GM18498 (cell line): ENCODE results near the gene FMN1.

ENCODE experiments used
- ATAC-seq: cut with Tn5 transposase; IDR thresholded peaks from one replicate; pipeline ENCODE4 v1.9.1; 2021; ENCODE audit warnings: mild to moderate bottlenecking, moderate library complexity; ENCODE audit not compliant: unreplicated experiment

FMN1 gene, protein sequence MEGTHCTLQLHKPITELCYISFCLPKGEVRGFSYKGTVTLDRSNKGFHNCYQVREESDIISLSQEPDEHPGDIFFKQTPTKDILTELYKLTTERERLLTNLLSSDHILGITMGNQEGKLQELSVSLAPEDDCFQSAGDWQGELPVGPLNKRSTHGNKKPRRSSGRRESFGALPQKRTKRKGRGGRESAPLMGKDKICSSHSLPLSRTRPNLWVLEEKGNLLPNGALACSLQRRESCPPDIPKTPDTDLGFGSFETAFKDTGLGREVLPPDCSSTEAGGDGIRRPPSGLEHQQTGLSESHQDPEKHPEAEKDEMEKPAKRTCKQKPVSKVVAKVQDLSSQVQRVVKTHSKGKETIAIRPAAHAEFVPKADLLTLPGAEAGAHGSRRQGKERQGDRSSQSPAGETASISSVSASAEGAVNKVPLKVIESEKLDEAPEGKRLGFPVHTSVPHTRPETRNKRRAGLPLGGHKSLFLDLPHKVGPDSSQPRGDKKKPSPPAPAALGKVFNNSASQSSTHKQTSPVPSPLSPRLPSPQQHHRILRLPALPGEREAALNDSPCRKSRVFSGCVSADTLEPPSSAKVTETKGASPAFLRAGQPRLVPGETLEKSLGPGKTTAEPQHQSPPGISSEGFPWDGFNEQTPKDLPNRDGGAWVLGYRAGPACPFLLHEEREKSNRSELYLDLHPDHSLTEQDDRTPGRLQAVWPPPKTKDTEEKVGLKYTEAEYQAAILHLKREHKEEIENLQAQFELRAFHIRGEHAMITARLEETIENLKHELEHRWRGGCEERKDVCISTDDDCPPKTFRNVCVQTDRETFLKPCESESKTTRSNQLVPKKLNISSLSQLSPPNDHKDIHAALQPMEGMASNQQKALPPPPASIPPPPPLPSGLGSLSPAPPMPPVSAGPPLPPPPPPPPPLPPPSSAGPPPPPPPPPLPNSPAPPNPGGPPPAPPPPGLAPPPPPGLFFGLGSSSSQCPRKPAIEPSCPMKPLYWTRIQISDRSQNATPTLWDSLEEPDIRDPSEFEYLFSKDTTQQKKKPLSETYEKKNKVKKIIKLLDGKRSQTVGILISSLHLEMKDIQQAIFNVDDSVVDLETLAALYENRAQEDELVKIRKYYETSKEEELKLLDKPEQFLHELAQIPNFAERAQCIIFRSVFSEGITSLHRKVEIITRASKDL (N-terminal part only)

DNA sequence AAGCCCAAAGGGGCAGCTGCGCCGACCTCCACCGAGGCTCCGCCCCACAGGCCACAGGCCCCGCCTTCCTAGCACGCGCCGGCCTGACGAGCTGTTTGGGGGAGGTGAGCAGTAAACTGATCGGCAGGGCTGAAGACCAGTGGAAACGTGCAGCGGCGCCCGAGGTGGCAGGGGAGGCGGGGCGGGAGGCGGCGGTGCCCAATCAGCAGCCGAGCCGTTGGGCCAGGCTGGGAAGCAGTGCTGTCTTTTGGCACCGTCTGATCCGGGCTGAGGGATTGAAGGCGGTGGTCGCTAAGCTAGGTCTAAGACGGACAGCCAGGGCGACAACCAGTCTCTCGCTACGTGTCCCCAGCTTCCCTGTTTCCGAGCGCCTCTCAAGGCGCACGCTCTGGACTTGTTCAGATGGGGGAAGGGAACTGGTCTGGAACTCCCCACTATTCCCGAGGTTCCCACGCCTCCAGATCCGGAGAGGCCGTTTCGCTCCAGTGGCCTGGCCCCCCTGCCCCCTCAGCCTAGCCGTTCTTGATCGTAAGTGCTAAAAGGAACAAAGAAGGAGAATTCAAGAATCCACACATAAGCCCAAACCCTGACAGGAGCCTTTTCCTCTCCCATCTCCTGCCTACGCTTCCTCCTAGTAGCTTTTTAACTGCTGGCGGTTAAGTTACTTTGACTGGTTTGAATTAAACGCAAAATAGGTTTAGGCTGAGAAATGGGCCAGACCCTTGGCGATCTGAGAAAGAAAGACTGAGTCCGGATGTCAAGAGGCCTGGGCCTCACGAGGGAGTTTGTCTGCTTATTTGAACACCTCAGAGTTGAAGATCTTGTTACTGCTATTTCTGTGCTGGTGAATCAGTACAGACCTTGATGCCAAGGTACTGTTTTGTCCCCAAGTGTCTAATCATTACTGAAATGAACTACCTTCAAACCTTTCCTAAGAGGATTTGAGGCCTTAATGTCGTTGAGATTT, at the start of gene FMN1:
TSS of gene FMN1 (minus strand) at position 11 of the 967 bp plus-strand sequence. CDS start 39,800 bp downstream, outside the sequence.
- peak; percentile 99 for ATAC-seq

DNA sequence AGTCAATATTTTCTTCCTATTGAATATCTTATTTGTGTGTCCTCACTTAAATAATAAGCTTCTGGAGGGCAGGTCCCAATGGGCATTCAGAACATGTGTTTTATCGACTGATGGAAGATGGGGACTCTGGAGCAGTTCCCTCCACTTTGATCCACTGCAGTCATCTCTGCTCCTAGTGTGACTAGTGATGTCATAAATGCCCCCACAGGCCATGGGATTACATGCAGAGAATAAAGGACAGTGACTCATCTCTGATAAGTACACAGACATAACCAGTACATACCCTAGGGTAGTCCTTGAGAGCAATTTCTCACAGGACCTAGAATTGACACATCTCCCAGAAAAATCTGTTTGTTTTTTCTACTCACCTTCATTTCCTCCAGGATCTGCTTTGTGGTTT, 49.4 kb upstream of the FMN1 start:
- ATAC-seq = no peak

DNA sequence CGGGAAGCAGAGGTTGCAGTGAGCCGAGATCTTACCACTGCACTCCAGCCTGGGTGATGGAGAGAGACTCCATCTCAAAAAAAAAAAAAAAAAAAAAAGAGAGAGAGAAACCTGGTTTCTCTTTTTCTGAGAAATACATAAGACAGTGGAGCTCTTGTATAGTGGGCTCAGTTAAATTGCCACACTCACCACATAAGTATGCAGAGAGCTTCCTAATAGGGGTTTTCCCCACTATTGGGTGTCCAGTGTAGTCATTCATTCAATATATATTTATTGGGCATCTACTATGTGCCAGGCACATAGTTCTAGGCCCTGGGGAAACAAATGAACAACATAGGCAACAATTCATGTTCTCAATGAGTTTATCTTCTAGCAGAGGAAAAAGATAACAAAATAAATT, 48.9 kb upstream of the FMN1 start:
- no peak for ATAC-seq

DNA sequence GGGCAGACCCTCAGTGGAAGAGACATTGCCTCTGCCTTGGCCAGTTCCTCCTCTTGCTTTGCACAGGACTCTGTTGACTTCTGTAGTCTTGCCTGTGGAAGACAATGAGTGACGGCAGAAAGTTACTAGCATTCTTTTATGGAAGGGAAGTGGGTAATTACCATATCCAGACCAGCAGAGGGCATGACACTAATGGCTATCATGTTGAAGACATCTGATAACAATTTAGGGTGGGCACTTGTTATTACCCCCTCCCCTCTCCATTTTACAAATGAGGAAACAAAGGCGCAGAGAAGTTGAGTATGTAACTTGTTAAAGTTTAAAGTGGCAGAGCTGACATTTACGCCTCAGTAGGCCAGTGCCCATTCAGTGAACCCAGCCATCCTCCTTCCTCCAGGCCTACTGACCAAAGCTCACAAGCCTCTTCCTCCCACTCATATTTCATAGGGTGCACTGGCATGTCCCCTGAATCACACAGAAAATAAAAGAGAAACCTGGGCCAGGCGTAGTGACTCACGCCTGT, 48.2 kb upstream of the FMN1 start:
- ATAC-seq = no peak

DNA sequence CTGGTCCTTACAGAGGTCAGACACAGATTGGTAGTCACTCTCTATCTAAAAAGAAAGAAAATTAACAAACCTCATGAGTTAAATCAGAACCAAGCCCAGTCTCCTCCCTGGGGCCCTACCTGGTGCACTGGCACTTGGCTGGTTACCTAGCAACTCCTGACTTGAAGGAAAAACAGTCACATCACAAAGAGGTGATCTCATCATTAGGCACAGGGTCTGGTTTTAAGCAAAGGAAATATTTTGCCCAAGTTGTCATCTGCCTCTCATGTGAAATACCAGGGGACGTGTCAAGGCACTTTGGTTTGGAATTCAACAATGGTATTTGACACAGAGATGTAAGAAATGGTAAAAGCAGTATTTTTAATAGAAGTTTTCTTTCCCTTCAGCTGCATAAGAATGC, 47.7 kb upstream of the FMN1 start:
- no peak for ATAC-seq

DNA sequence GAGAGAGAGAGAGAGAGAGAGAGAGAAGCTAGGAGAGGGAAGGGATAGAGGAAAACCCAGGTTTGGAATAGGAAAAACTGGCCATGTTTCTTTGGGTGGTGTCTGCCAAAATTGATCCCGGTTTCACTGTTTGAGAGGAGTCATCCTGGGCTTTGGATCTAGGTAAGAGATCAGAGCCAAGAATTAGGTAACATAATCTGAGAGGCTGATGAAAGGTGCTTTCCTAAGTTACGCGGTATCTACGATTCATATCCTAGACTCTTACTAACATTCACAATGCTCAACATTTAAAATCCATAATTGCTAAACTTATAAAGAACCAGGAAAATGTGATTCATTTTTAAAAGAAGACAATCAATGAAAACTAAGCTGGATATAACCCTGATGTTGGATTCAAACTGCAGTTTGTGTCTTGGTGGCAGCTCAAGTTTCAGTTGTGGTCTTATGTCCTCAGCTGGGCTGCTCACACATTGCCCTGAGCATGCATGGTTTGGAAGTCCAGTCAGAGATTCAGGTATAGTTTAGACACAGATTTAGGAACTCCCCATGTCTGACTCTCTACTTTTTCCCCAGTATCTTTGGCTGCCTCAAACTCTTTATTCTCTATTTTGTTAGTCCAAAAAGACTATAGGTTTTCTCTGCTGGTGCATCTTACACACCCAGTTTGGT, 42.5 kb upstream of the FMN1 start:
- ATAC-seq = no peak

DNA sequence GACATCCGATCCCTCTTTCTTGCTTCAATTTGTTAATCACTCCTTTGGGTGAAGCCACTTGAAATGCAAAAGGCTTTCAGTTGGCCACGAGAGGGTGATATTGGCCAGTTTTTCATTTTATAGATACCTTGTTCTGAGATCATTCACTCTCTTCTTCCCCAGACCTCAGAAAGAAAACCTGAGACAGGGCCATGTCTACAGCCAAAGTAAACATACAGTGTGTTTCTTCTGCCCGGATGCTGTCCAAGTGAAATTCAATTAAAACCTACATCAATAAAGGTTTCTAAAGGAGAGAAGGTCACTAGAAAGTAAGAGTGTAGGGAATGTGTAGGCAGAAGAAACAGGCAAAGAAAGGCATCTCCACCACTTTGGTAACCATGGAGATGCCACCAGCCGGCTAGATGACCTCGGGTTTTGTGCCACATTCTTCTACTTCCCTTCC, 39.5 kb upstream of the FMN1 start:
- no peak for ATAC-seq

DNA sequence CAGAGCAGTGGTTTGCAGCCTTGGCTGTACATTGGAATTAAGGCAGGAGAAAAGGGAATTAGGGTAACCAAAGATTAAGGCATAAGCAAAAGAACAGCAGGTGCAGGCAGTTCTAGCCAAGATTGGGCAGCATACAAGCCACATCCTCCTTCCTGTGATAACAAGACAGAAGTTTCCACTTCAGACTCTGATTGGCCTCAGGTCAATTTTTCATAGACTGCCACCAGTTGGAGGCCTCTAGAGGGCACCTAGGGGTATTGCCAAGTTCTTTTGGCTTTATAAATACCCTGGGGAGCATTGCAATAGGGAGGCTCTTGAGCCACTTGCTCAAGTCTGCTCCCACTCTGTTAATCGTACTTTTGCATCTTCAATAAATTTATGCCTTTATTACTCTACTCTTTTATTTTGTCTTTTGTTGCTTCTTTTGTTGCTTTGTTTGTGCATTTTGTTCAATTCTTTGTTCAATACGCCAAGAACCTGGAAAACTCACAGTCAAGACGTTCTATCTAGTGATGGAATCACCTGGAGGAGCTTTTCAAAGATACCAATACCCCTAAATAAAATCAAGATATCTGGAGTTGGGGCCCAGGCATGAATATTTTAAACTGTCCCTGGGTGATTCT, 32.2 kb upstream of the FMN1 start:
- ATAC-seq = peak; percentile 88

DNA sequence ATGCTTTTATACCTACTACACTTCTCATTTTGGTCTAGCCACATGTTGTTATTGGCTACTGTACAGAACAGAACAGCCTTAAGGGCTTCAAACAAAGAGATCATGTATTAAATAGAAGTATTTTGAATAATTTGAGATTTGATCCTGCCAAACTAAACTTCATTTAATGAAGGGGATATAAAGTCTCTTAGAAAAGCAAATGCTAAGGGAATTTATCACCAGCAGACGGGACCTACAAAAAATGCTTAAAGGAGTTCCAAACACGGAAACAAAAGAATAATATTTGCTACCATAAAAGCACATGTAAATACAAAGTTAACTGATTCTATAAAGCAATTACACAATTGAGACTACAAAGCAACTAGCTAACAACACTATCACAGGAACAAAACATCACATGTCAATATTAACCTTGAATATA, 23.6 kb upstream of the FMN1 start:
- no peak for ATAC-seq

DNA sequence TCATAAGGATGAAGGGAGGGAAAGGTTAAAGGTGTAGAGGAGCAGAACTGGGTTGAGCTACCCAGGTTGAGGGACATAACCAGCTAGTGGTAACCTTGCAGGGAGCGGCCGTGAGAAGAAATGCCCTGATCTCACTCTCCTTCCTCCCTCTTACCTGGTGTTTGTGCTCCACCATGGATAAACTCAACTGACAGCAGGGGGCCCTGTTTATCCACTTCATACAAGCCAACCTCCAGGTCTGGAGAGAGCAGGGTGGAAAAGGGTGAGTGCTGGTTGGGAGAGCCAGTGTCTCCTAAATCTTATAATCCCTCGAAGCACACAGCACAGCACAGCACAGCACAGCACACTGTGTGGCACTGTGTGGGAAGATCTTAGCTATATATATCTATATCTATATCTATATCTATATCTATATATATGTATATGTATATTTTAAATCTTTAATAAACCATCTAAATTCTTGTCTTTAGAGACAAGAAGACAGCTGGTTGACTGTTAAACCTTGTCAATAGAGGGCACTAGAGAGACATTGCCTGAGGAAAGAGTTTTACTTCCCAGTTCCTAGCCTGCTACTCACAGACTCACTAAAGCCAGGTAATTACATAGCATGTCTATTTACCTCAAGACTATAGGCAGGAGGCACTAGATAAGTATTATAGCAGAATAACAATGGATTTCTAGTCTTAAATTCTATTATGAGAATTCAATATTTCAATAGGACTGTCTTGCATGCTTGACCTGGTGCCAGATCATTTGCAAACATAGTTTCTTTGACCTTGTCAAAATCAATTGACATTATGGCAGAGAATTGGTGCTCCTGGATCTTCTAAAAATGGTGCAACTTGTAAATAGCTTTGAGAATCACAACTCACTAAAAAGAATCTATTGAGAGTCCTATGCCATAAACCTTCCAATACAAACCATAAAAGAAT, 21.7 kb upstream of the FMN1 start:
- ATAC-seq = no peak

DNA sequence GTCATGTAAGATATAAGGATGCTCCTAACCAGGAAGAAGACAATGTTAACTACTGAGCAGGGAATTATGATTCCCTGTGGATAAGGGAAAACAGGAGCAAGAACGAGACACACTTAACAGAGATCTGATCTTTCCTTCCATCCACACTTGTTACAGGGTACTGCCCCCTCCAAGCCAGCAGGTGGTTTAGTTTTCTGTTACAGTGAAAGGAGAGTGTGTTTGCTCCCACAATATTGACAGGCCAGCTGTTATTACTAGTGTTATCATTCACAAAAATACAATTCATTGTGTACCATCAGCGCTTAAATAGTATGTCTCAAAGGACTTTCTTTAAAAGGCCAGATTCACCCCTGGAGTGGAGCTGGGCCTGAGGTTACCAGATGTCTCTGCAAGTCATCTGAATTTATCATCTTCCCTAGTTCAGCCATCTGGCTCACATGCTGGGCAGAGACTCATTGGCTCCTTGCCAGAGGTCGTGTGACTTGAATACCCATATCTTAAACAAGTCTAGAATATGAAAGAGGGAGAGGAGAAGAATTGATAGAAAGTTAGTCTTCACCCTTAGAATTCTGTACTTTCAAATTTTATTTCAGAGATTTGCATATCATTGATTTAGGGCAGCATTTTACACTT, 16.8 kb upstream of the FMN1 start:
- ATAC-seq = no peak

DNA sequence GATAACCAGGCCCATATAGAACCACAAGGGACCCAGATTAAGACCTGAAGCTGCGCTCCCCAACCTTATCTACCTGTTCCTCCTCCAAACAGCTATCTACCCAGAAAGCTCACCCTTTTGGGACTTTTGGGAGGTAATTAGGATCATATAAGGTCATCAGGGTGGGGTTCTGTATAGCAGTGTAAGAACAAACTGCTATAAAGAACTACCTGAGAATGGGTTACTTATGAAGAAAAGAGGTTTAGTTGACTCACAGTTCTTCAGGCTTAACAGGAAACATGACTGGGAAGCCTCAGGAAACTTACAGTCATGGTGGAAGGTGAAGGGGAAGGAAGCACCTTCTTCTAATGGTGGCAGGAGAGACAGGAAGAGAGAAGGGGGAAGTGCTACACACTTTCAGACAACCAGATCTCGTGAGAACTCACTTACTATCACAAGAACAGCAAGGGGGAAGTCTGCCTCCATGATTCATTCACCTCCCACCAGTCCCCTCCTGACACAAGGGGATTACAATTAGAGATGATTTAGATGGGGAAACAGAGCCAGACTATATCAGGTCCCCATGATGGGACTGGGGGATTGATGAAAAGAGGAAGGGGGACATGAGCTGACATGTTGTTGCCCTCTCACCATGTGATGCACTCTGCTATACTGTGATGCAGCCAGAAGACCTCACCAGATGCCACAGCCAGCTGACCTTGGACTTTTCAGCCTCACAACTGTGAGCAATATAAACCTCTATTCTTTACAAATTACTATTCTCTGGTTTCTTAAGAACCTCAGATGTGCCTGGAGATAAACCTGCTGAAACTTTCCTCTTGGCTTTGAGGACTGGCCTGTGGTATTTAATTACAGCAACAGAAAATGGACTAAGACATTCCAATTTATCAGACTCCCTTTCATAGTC, 15.3 kb upstream of the FMN1 start:
- ATAC-seq = no peak

DNA sequence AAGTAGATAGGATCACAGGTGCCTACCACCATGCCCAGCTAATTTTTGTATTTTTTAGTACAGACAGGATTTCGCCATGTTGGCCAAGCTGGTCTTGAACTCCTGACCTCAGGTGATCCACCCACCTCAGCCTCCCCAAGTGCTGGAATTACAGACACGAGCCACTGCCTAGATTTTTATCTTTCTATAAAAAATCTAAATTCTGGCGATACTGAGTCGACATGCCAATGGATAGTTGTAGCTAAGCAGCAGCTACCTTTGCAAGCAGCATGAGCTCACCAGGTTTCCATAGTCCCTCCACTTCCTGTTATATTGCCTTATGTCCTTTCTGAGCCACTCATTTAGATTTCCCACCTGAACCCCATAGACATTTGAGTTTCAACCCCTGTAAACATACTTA, 13.1 kb upstream of the FMN1 start:
- no peak for ATAC-seq

DNA sequence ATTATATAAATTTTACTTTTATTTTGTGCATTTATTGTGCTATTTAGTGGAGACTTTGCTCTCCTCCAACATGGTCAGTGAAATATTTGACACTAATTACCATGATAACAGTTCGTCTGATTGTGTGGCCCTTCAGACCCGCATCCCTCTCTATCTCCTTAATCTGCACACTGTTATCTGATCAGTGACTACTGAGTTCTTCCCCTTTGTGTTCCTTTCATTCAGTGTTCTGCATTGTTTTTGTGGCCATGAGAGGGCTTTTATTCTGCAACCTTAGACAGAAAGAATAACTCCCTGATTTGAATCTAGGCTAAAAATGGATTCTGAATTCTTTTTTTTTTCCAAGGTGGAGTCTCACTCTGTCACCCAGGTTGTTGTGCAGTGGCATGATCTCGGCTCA, 11.9 kb upstream of the FMN1 start:
- no peak for ATAC-seq

DNA sequence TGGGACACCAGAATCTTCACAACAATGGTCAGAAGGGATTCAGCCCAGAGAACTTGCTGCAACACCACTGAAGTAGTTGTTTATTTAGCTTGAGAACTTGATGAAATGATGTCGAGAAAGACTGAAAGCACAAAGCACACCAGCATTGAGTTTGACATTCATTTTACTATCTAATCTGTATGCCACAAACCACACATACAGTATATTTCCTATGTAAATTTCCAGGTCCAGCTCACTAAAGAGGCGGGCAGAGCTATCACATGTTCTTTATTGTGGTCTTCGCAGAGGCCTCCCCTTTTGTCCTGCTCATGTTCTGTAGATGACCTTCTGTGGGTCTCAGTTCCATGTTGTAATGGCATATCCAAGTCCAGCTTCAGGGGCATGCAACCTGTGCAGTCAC, 10.4 kb upstream of the FMN1 start:
- ATAC-seq = no peak

DNA sequence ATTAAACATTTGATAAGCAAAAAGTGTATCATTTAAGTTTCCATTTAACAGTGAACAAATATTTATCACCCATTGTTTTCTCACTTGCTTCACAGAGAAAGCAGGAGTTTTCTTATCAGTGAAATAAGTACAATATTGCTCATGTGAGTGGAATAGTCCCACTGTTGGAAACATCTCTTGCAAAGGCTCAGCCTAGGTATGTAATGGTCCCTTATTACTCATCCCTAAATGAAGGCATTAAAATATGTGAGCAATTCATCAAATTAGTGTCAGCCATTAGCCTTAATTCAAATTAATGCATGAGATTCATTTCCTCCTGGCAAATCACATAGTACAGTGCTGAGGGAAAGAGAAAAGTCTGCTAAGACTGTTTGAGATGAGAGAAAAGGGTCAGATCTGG, 9.6 kb upstream of the FMN1 start:
- ATAC-seq = no peak
